DOHH2 (cell line): ENCODE results near the gene OSBPL2.

Experiments
- H3F3A ChIP-seq: fragments of 200-600 bp; sonication (generic), shearing (Covaris generic); 2 replicates; pipeline ENCODE4 v1.6.0; 2016; ENCODE audit warnings: antibody characterized with exemption, mild to moderate bottlenecking; ENCODE audit not compliant: control insufficient read depth, insufficient read depth
- H3K27ac ChIP-seq: fragments of 200-600 bp; sonication (generic); 2 replicates; pipeline ENCODE4 v1.5.1; 2014; ENCODE audit warnings: low read depth, mild to moderate bottlenecking, low read length, moderate library complexity
- H3K27me3 ChIP-seq: fragments of 200-600 bp; sonication (generic); 2 replicates; pipeline ENCODE4 v1.6.1; 2014; ENCODE audit warnings: mild to moderate bottlenecking, low read length, mixed read lengths; ENCODE audit not compliant: control insufficient read depth
- H3K36me3 ChIP-seq: fragments of 200-600 bp; sonication (generic); 2 replicates; pipeline ENCODE4 v1.6.1; 2014; ENCODE audit warnings: mild to moderate bottlenecking, low read length, moderate library complexity, mixed read lengths; ENCODE audit not compliant: control insufficient read depth
- H3K4me1 ChIP-seq: fragments of 200-600 bp; sonication (generic); 2 replicates; pipeline ENCODE4 v1.6.1; 2014; ENCODE audit warnings: mild to moderate bottlenecking, low read length, mixed read lengths; ENCODE audit not compliant: control insufficient read depth
- H3K4me2 ChIP-seq: fragments of 200-600 bp; sonication (generic); 2 replicates; pipeline ENCODE4 v1.6.0; 2014; ENCODE audit warnings: mild to moderate bottlenecking, low read length, moderate library complexity
- H3K4me3 ChIP-seq: fragments of 200-600 bp; sonication (generic); 2 replicates; pipeline ENCODE4 v1.5.1; 2014; ENCODE audit warnings: mild to moderate bottlenecking, low read length, mixed read lengths
- H3K79me2 ChIP-seq: fragments of 200-600 bp; sonication (generic); 2 replicates; pipeline ENCODE4 v1.6.1; 2014; ENCODE audit warnings: mild to moderate bottlenecking, low read length, mixed read lengths; ENCODE audit not compliant: control insufficient read depth
- H3K9me2 ChIP-seq: fragments of 200-600 bp; sonication (generic); replicated peaks from 2 replicates; pipeline ENCODE4 v1.6.1; 2014; ENCODE audit warnings: mild to moderate bottlenecking, low read length, mixed read lengths; ENCODE audit not compliant: control insufficient read depth
- H3K9me3 ChIP-seq: fragments of 200-600 bp; sonication (generic); 2 replicates; pipeline ENCODE4 v1.6.1; 2014; ENCODE audit warnings: antibody characterized with exemption, low read length, mixed read lengths; ENCODE audit not compliant: control insufficient read depth, insufficient read depth
- H4K20me1 ChIP-seq: fragments of 200-600 bp; sonication (generic); 2 replicates; pipeline ENCODE4 v1.6.0; 2014; ENCODE audit warnings: low read depth, mild to moderate bottlenecking, antibody characterized with exemption, low read length, moderate library complexity; ENCODE audit not compliant: control insufficient read depth, insufficient read depth
- EZH2phosphoT487 ChIP-seq: fragments of 200-600 bp; sonication (generic); IDR thresholded peaks from 2 replicates; pipeline ENCODE4 v1.6.1; 2017; ENCODE audit warnings: borderline replicate concordance, mild to moderate bottlenecking, antibody characterized with exemption, low read length, moderate library complexity, mixed read lengths
- TF ChIP-seq, protein P1 (sequence below): fragments of 200-600 bp; sonication (generic); IDR thresholded peaks from one replicate; pipeline ENCODE4 v1.5.1; 2014; ENCODE audit warnings: antibody characterized with exemption, mild to moderate bottlenecking, low read depth, low read length; ENCODE audit not compliant: poor library complexity, severe bottlenecking

Gene OSBPL2

GRCh38 chr20:62237801-62238568 lies at the start of gene OSBPL2:
OSBPL2 (plus strand) TSS chr20:62238521; CDS start chr20:62256185, 17,664 bp downstream.
- no peaks in the 10 kb centered on the region for H3K9me2 ChIP-seq
- H3K4me3 ChIP-seq = peak within 1 kb of the TSS; percentile 81
- no peaks in the 10 kb centered on the region for H3F3A ChIP-seq
- peaks cover 13% of the 10 kb centered on the region for H3K4me1 ChIP-seq
- peaks cover 40% of the 10 kb centered on the region for H3K79me2 ChIP-seq
- peak within 1 kb of the TSS; percentile 80 for H3K4me2 ChIP-seq
- H3K36me3 ChIP-seq = peaks cover 5% of the 10 kb centered on the region; the same call in 1 of the 2 replicates
- TF ChIP-seq, protein P1, sequence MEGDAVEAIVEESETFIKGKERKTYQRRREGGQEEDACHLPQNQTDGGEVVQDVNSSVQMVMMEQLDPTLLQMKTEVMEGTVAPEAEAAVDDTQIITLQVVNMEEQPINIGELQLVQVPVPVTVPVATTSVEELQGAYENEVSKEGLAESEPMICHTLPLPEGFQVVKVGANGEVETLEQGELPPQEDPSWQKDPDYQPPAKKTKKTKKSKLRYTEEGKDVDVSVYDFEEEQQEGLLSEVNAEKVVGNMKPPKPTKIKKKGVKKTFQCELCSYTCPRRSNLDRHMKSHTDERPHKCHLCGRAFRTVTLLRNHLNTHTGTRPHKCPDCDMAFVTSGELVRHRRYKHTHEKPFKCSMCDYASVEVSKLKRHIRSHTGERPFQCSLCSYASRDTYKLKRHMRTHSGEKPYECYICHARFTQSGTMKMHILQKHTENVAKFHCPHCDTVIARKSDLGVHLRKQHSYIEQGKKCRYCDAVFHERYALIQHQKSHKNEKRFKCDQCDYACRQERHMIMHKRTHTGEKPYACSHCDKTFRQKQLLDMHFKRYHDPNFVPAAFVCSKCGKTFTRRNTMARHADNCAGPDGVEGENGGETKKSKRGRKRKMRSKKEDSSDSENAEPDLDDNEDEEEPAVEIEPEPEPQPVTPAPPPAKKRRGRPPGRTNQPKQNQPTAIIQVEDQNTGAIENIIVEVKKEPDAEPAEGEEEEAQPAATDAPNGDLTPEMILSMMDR = no peak
- no peak for TF ChIP-seq EZH2phosphoT487
- H3K27me3 ChIP-seq = no peaks in the 10 kb centered on the region
- H3K27ac ChIP-seq = no peak within 1 kb of the TSS
- H3K9me3 ChIP-seq = no peaks in the 10 kb centered on the region
- peaks cover 4% of the 10 kb centered on the region; the same call in 1 of the 2 replicates for H4K20me1 ChIP-seq

DNA sequence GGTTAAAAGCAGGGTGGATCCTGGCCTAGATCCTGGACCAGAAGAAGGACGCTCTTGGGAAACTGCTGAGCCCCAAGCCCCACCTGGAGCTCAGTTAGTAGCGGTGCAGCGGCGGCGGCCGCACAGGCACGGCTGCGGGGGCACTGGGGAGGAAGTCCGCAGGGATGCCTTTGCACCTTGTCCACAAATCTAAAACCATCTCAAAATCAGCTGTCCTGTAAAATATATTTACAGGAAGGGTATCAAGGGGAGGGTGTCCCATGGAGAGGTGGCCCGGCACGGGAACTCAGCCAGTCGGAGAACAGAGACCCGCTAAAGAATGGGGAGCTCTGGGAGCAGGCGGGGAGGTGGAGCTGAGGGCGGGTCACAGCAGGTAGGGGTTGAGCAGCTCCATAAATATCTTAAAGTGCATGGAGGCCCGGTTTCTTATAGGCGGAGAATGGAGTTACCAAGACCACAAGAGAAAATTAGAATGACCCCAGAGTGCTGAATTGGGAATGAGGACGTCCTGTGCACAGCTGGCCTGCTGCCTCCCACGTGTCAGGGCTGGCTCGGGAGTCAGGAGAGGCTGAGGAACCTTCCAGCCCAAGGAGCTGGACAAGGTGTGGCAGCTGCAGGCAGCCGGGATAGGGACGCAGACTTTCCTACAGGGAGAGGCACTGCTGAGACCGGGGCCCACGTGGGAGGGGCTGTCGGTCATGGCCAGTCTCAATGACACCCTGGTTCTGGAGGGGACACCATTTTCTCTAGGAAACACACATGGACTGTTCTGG lies 47.5 kb upstream of the OSBPL2 start:
- Histone ChIP-seq H3K9me2 (no peaks in the 10 kb centered on the region), H3K27ac (no peak overlapping the region), H3K27me3 (no peaks in the 10 kb centered on the region), H3K79me2 (peaks cover 75% of the 10 kb centered on the region), H3K9me3 (no peaks in the 10 kb centered on the region), H3K4me1 (peaks cover 49% of the 10 kb centered on the region), H4K20me1 (0 out of 2 replicates have a peak, but pooled peaks cover 2% of the 10 kb centered on the region), H3F3A (peaks cover 7% of the 10 kb centered on the region), H3K36me3 (peaks cover 37% of the 10 kb centered on the region), H3K4me2 (no peak overlapping the region), H3K4me3 (no peak overlapping the region)
- TF ChIP-seq, protein P1 = no peak
- TF ChIP-seq EZH2phosphoT487 = no peak

DNA sequence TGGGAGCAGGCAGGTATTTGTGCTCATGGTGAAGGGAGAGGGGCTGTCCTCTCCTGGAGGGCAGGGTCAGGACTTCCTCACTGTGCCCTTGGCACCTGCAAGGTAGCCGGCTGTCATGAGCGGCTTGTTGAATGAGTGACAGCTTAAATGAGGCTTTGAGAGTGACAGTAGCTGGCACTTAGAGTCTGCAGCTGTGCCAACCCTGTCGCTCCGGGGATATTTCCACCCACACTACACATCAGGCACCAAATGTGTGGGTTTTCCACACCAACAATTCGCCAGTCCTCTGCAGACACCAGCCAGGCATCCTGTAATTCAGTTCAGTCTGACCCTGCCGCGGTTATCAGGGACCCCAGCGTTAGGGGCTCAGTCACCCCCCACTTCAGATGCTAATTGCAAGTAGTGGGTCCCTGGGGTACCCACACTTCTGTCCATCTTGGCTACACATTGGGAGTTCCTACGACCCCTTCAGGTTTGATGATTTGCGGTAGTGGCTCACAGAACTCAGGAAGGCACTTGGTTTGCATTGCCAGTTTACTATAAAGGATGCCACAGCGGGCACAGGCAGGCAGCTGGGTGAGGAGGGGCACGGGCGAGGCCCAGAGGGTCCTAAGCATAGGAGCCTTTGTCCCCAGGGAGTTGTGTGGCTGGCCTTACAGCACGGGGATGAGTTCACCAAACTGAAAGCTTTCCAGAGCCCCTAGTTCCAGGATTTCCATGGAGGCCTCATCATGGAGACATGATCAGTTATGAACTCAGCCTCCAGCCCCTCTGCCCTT lies 46.4 kb upstream of the OSBPL2 start:
- 0 out of 2 replicates have a peak, but pooled peaks cover 2% of the 10 kb centered on the region for H4K20me1 ChIP-seq
- H3K27ac ChIP-seq = no peak overlapping the region
- H3K4me2 ChIP-seq = no peak overlapping the region
- H3K79me2 ChIP-seq = peaks cover 64% of the 10 kb centered on the region
- H3K27me3 ChIP-seq = no peaks in the 10 kb centered on the region
- no peak overlapping the region for H3K4me3 ChIP-seq
- H3F3A ChIP-seq = peaks cover 5% of the 10 kb centered on the region
- peaks cover 43% of the 10 kb centered on the region for H3K36me3 ChIP-seq
- TF ChIP-seq, protein P1 = no peak
- no peak for TF ChIP-seq EZH2phosphoT487
- H3K4me1 ChIP-seq = peaks cover 42% of the 10 kb centered on the region
- H3K9me3 ChIP-seq = no peaks in the 10 kb centered on the region
- no peaks in the 10 kb centered on the region for H3K9me2 ChIP-seq
